Measurements from ENCODE around the gene SEMA5A.

DNA sequence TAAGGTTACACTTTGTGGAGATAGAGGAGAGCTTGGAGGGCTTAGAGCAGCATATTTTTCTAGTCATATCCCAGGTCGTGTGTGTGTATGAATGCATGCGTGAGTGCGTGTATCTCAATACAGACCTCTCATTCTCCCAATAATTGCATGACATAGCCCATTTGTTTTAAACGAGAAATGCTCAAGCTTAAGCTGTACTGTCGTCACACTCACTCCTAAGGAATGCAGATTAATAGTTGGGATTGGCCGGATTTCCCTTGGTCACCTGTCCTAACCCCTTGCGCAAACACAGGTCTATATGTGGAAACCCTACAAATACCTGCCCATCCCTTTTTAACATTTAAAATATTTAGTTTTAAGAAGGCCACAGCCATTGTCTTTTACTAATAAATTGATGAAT lies 165.8 kb downstream of the SEMA5A start:
- TF ChIP-seq, protein P1, sequence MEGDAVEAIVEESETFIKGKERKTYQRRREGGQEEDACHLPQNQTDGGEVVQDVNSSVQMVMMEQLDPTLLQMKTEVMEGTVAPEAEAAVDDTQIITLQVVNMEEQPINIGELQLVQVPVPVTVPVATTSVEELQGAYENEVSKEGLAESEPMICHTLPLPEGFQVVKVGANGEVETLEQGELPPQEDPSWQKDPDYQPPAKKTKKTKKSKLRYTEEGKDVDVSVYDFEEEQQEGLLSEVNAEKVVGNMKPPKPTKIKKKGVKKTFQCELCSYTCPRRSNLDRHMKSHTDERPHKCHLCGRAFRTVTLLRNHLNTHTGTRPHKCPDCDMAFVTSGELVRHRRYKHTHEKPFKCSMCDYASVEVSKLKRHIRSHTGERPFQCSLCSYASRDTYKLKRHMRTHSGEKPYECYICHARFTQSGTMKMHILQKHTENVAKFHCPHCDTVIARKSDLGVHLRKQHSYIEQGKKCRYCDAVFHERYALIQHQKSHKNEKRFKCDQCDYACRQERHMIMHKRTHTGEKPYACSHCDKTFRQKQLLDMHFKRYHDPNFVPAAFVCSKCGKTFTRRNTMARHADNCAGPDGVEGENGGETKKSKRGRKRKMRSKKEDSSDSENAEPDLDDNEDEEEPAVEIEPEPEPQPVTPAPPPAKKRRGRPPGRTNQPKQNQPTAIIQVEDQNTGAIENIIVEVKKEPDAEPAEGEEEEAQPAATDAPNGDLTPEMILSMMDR (IDR thresholded peaks at IDR 0.05): no peak
- TF ChIP-seq POLR2A (IDR thresholded peaks at IDR 0.05): no peak
